NCI-H524 (cell line): Measurements from ENCODE around the gene UGT1A6.

ENCODE experiments used
- DNase-seq, 2 experiments: peaks; one replicate each; lab custom pipeline; 2025; lab: John Stamatoyannopoulos, UW

UGT1A6 gene

GRCh38 chr2:233801357-233802131 lies 108.9 kb downstream of the UGT1A6 start:
- DNase-seq: no peak

GRCh38 chr2:233802132-233802815 lies 109.6 kb downstream of the UGT1A6 start:
- no peak for DNase-seq

DNA sequence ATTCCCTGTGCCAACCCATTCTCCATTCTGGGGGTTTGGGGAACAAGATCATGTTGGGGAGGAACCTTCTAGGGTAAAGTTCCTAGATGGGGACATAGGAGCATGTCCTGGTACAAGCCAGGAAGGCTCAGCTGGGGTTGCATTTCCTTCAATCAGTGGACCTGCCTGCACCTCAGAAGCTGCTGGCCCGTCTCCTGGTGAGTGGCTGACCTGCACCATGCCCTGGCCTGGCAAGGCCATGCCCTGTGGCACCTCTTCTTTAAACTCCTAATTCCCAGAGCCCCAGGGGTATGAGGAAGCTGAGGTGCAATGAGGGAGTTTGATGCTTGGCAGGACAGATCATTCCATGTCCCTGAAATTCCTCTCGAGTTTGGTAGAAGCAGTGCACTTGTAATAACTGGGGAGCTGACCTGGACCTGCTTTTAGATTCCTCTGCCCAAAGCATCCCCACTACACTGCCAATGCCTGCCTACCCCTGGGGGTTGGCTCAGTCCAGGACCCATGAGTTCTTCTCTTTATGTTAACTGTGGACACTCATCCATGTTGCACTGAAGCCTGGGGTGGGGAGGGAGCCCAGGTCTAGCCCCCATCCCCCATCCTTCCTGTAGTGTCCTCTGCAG lies 110.7 kb downstream of the UGT1A6 start:
- no peak for DNase-seq

- DNase-seq: no peak
Measured at GRCh38 chr2:233803994-233804393, 111.3 kb downstream of the UGT1A6 start.

GRCh38 chr2:233807215-233807865 lies 114.7 kb downstream of the UGT1A6 start:
- no peak for DNase-seq

- DNase-seq: no peak
Measured at GRCh38 chr2:233807966-233808935, 115.6 kb downstream of the UGT1A6 start.

DNA sequence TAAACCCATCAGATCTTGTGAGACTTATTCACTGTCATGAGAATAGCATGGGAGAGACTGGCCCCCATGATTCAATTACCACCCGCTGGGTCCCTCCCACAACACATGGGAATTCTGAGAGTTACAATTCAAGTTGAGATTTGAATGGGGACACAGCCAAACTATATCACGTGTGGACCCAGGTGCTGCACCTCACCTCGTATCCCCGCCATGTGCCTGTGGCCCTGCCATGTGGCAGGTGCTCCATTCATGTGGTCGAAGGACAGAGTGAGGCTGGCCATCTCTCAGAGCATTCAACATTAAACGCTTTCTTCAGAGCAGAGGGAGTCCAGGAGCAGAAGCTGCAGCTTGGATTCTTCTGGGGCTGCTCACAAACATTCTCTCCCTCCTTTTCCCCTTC lies 117.7 kb downstream of the UGT1A6 start:
- DNase-seq: no peak

GRCh38 chr2:233811087-233811486 lies 118.4 kb downstream of the UGT1A6 start:
- DNase-seq: no peak

- DNase-seq: no peak
Measured at GRCh38 chr2:233811732-233812131, 119.0 kb downstream of the UGT1A6 start.

- DNase-seq: no peak
Measured at GRCh38 chr2:233813236-233814055, 120.8 kb downstream of the UGT1A6 start.

GRCh38 chr2:233814056-233814835 lies 121.6 kb downstream of the UGT1A6 start:
- DNase-seq: peak in 1 of 2 experiments; percentile 34

GRCh38 chr2:233815861-233816260 lies 123.2 kb downstream of the UGT1A6 start:
- no peak for DNase-seq

DNA sequence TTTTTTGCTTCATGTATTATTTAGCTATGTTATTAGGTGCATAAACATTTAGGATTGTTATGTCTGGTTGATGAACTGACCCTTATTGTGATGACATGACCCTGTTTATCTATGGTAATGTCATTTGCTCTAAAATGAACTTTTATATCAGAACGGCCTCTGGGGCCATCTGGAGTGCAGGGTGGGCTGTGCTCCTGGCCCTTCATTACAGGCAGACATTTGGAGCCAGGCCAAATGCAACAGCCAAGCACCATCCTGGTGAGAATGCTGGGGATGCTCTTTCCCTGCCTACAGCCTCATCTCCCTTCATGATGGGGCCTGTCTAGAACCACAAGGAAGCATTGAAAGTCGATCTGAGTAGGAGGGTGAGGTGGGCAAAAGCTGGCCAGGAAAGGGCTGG lies 123.6 kb downstream of the UGT1A6 start:
- peak; percentile 12 to 66 for DNase-seq

DNA sequence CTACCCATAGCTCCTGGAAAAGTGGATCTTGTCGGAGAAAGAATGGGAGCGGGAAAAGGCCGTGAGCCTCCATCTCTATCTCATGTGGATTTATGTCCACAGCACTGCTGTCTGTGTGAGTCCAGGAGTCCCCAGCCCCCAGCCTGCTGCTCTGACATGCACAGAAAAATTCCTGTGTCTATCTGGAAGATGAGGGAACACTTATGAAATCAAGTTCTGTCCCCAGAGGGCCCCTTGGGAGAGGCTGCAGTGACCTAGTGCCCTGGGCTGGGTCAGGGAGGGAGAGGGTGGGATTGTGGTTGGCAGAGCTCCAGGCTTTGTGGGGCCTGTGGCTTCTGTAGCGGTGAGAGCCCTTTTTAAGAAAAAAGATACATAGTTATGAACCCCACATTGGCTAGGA lies 124.1 kb downstream of the UGT1A6 start:
- DNase-seq: no peak

- no peak for DNase-seq
Measured at GRCh38 chr2:233817361-233817911, 124.7 kb downstream of the UGT1A6 start.

GRCh38 chr2:233817995-233818638 lies 125.4 kb downstream of the UGT1A6 start:
- DNase-seq: no peak

DNA sequence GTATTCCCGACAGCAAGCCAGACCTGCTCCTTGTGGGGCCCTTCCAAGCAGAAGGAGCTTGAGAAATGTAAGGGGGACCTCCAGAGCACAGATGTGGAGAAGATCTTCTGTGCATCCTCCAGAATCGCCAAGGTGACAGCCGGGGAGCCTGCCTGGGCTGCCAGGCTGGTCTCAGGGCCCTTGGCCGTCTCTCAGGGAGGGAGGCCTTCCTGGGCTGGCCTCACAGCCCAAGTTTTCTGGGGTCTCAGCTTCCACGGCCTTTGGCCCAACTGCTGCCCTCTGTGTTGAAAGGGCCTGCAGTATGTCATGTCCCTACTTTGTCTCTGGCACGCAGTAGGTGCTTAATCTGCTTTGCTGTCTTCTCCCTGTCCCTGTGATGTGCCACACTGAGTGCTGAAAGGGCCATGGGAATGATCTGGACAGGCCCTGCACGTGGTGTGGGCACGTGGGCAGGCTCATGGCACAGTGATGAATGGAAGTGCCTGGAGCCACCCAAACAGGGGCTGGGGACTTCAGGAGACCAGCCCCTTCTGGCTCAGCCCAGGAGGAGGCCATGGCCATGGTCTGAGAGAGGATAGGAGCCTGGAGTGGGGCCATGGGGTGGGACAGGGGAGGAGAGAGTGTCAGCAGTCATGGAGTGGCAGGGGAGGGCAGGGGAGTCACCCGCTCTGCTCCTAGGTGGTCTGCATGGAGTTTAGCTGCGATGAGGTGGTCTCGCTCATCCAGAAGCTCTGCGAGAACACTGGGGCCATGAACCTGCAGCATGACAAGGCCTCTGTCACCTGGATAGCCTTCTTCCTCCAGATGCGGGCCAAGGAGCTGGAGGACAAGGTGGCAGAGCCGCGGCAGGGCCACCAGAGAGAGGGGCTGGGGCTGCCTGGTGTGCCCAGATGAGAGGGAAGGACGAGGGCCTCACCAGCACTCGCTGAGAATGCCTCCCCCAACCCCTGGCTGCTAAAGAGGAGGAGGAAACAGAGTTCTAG lies 126.2 kb downstream of the UGT1A6 start:
- no peak for DNase-seq
